G401 (cell line): ENCODE measurements around the gene FAM185A. TPM values are rescaled to one million over a fixed set of nuclear protein-coding genes. Genes with fewer than 3 reads are reported as not detected.
A peak's percentile ranks its signal among the peaks of the same experiment; 100 is the strongest.
"Not testable (repeated sequence)": the region's sequence is repeated elsewhere in the genome, so short reads cannot be mapped to it uniquely, and the experiment has no call there.

ENCODE experiments used
- DNase-seq: peaks from one replicate; pipeline ENCODE4 v3.0.0-alpha.2; 2015; ENCODE audit warnings: low spot score
- in situ Hi-C: cut with HindIII; loops from 2 replicates; pipeline ENCODE4 v1.10.0; 2016; ENCODE audit warnings: low sequenced_read_pairs, mixed read lengths
- total RNA-seq: library from RNA; depleted of rRNA; stranded (reverse); fragments of >200 nt; shearing (Covaris generic); gene quantifications from 2 replicates; pipeline ENCODE4 v1.2.3, GENCODE V29; 2014; rRNA removed

FAM185A gene
- total RNA-seq, result 16.1 and 21.0 TPM in 2 replicates

GRCh38 chr7:102748605-102749444, at the start of gene FAM185A:
FAM185A (plus strand) TSS chr7:102748999; CDS start chr7:102749208, 209 bp downstream.
- peak; percentile 100 for DNase-seq
- in situ Hi-C loops, result not testable (repeated sequence)

GRCh38 chr7:102713011-102713690, 35.6 kb upstream of the FAM185A start:
- DNase-seq, in situ Hi-C loops: not testable (repeated sequence)

- in situ Hi-C loops, DNase-seq: not testable (repeated sequence)
Measured at GRCh38 chr7:102713691-102714080, 35.1 kb upstream of the FAM185A start.

- DNase-seq, in situ Hi-C loops: not testable (repeated sequence)
Measured at GRCh38 chr7:102714774-102715522, 33.9 kb upstream of the FAM185A start.

GRCh38 chr7:102715718-102716117, 33.1 kb upstream of the FAM185A start:
- DNase-seq, in situ Hi-C loops: not testable (repeated sequence)

- DNase-seq, in situ Hi-C loops: not testable (repeated sequence)
Measured at GRCh38 chr7:102718491-102718890, 30.3 kb upstream of the FAM185A start.

GRCh38 chr7:102726170-102726569, 22.6 kb upstream of the FAM185A start:
- DNase-seq, in situ Hi-C loops: not testable (repeated sequence)

- in situ Hi-C loops, DNase-seq: not testable (repeated sequence)
Measured at GRCh38 chr7:102729670-102730069, 19.1 kb upstream of the FAM185A start.

GRCh38 chr7:102730431-102730830, 18.4 kb upstream of the FAM185A start:
- DNase-seq, in situ Hi-C loops: not testable (repeated sequence)

GRCh38 chr7:102742002-102742771, 6.6 kb upstream of the FAM185A start:
- in situ Hi-C loops, DNase-seq: not testable (repeated sequence)

- in situ Hi-C loops, DNase-seq: not testable (repeated sequence)
Measured at GRCh38 chr7:102743861-102744260, 4.9 kb upstream of the FAM185A start.

- in situ Hi-C loops, DNase-seq: not testable (repeated sequence)
Measured at GRCh38 chr7:102745494-102746288, 3.1 kb upstream of the FAM185A start.

GRCh38 chr7:102749445-102749786, 617 bp downstream of the FAM185A start:
- DNase-seq, in situ Hi-C loops: not testable (repeated sequence)

GRCh38 chr7:102758227-102758626, 9.4 kb downstream of the FAM185A start:
- in situ Hi-C loops, DNase-seq: not testable (repeated sequence)

- DNase-seq, in situ Hi-C loops: not testable (repeated sequence)
Measured at GRCh38 chr7:102759934-102760333, 11.1 kb downstream of the FAM185A start.

GRCh38 chr7:102761234-102761633, 12.4 kb downstream of the FAM185A start:
- DNase-seq, in situ Hi-C loops: not testable (repeated sequence)

GRCh38 chr7:102763295-102763905, 14.6 kb downstream of the FAM185A start:
- DNase-seq, in situ Hi-C loops: not testable (repeated sequence)
